ENCODE measurements around the gene CIAO2B. TPM values are rescaled to one million over a fixed set of nuclear protein-coding genes. Genes with fewer than 3 reads are reported as not detected.

Gene CIAO2B
- total RNA-seq, 1 experiment from 2014 or later: 83.0 TPM

- DNase-seq: no peak
- no peak overlapping the region for H4K91ac ChIP-seq (ENCODE audit: insufficient read length, low read depth, low read length)
- no peaks in the 10 kb centered on the region for H3K79me1 ChIP-seq (ENCODE audit: insufficient read depth, low read depth, low read length, poor library complexity, severe bottlenecking)
- H2AFZ ChIP-seq (ENCODE audit: low read length): no peak overlapping the region
- peaks cover 3 to 30% (median 18%) of the 10 kb centered on the region in 3 experiments; a peak in 4 of 7 replicates for H3K36me3 Mint-ChIP-seq (ENCODE audit: insufficient read depth in 1 of 3, low read depth in 3 of 3)
- H3K27ac Mint-ChIP-seq: no peak overlapping the region
- H3K9me3 ChIP-seq (ENCODE audit: control insufficient read depth, low read depth, low read length): no peaks in the 10 kb centered on the region
- no peak overlapping the region for H3K4me3 Mint-ChIP-seq
- no peak overlapping the region for H3K9ac ChIP-seq (ENCODE audit: extremely low read depth, insufficient read length, low read length)
- H3K4ac ChIP-seq (ENCODE audit: low read depth, low read length): no peak overlapping the region
- H4K20me1 ChIP-seq (ENCODE audit: control insufficient read depth, insufficient read depth, insufficient read length): peaks cover 4% of the 10 kb centered on the region
- H4K8ac ChIP-seq (replicated peaks; ENCODE audit: insufficient read length, low read depth, low read length): no peak overlapping the region
- no peak overlapping the region for H3K4me2 ChIP-seq (ENCODE audit: insufficient read depth, insufficient read length, low read length)
- no peak overlapping the region for H3K23ac ChIP-seq (ENCODE audit: insufficient read length, low read depth, low read length)
- H3K56ac ChIP-seq (ENCODE audit: insufficient read length, low read depth, low read length): no peak overlapping the region
- peaks cover 3 to 5% of the 10 kb centered on the region in 2 experiments; a peak in 2 of 4 replicates for H3K4me1 Mint-ChIP-seq
- H2BK20ac ChIP-seq (ENCODE audit: low read depth, low read length, poor library complexity, severe bottlenecking): no peak overlapping the region
- no peaks in the 10 kb centered on the region for H3K27me3 Mint-ChIP-seq (ENCODE audit: low read depth)
- no peaks in the 10 kb centered on the region for H3K79me2 ChIP-seq (ENCODE audit: insufficient read depth, low read length)
- no peak overlapping the region for H3K27ac ChIP-seq (ENCODE audit: insufficient read length, low read depth, low read length)
- H2BK120ac ChIP-seq (ENCODE audit: low read depth, low read length, poor library complexity, severe bottlenecking): no peak overlapping the region
- no peaks in the 10 kb centered on the region for H3K27me3 ChIP-seq (ENCODE audit: insufficient read depth, low read length)
- H3K9me3 Mint-ChIP-seq: no peaks in the 10 kb centered on the region
- H3K14ac ChIP-seq (ENCODE audit: insufficient read depth, low read length): no peak overlapping the region
- no peak overlapping the region for H2BK15ac ChIP-seq (ENCODE audit: low read depth, low read length)
- H3K18ac ChIP-seq (ENCODE audit: insufficient read length, low read depth, low read length): no peak overlapping the region
- H3K23me2 ChIP-seq (ENCODE audit: insufficient read length, low read depth, low read length, poor library complexity, severe bottlenecking): no peaks in the 10 kb centered on the region
- TF ChIP-seq CTCF (conservative IDR thresholded peaks at IDR 0.05): no peak
- no peak overlapping the region for H4K5ac ChIP-seq (ENCODE audit: insufficient read length, low read depth, low read length)
- no CpG with 5 or more reads among the region's 4 CpGs for WGBS (ENCODE audit: extremely low coverage, insufficient read length, low lambda C conversion rate)
- H3K4me1 ChIP-seq (ENCODE audit: insufficient read depth, low read length): no peaks in the 10 kb centered on the region
- no peak overlapping the region for H2BK12ac ChIP-seq (ENCODE audit: insufficient read length, low read depth, low read length)
- H2AK5ac ChIP-seq (ENCODE audit: insufficient read length, low read length): no peak overlapping the region
- H2BK5ac ChIP-seq (ENCODE audit: insufficient read length, low read length): no peak overlapping the region
- no peak overlapping the region for H3T11ph ChIP-seq (ENCODE audit: low read length)
Measured at GRCh38 chr16:66891360-66891759, 42.8 kb downstream of the CIAO2B start.
